CD14-positive monocyte (primary cell): ENCODE results near the gene TBX18. TPM values are rescaled to one million over a fixed set of nuclear protein-coding genes. Genes with fewer than 3 reads are reported as not detected.

Experiments
- DNase-seq, 3 donors: peaks; one replicate each; pipeline ENCODE4 v3.0.0-alpha.2; 2011 to 2022
- H2AFZ ChIP-seq: 2 replicates; pipeline ENCODE4 v1.6.0; 2012; ENCODE audit warnings: mild to moderate bottlenecking, low read depth, low read length, inconsistent platforms; ENCODE audit not compliant: insufficient read depth, poor library complexity, severe bottlenecking
- H3K27ac ChIP-seq, 2 donors: 1 replicate in 1 of 2; 2 replicates in 1 of 2; pipeline ENCODE4 v1.5.1; 2012 to 2013; ENCODE audit warnings: low read length in 2 of 2, control low read depth in 1 of 2, inconsistent platforms in 1 of 2, low read depth in 1 of 2, mild to moderate bottlenecking in 1 of 2
- H3K27me3 ChIP-seq, 2 donors: one replicate each; pipeline versions ENCODE4 v1.6.0 to v1.6.1; 2011 to 2013; ENCODE audit warnings: low read length in 2 of 2; ENCODE audit not compliant: control insufficient read depth in 2 of 2, insufficient read depth in 2 of 2
- H3K36me3 ChIP-seq, 2 donors: replicated peaks in 1 of 2; 1 replicate in 1 of 2; 2 replicates in 1 of 2; pipeline versions ENCODE4 v1.5.1 to v1.6.1; 2012 to 2013; ENCODE audit warnings: low read length in 2 of 2, control low read depth in 1 of 2, inconsistent platforms in 1 of 2, mild to moderate bottlenecking in 1 of 2; ENCODE audit not compliant: insufficient read depth in 2 of 2, control insufficient read depth in 1 of 2
- H3K4me1 ChIP-seq, 2 donors: 1 replicate in 1 of 2; 2 replicates in 1 of 2; pipeline versions ENCODE4 v1.5.1 to v1.6.1; 2012 to 2013; ENCODE audit warnings: low read length in 2 of 2, control low read depth in 1 of 2, inconsistent platforms in 1 of 2, mild to moderate bottlenecking in 1 of 2, moderate library complexity in 1 of 2; ENCODE audit not compliant: insufficient read depth in 2 of 2, control insufficient read depth in 1 of 2
- H3K4me2 ChIP-seq: replicated peaks from 2 replicates; pipeline ENCODE3; 2012; ENCODE audit warnings: low read length, moderate library complexity, mild to moderate bottlenecking; ENCODE audit not compliant: poor library complexity, severe bottlenecking; ENCODE audit errors: extremely low read depth
- H3K4me3 ChIP-seq, 3 experiments: fragments of 200-600 bp in 1 of 3; sonication (generic) in 1 of 3; replicated peaks in 1 of 3; 1 replicate in 2 of 3; 2 replicates in 1 of 3; pipeline ENCODE4 v1.5.1; 2011 to 2013; ENCODE audit warnings: low read length in 3 of 3, mild to moderate bottlenecking in 3 of 3, control low read depth in 2 of 3, low read depth in 2 of 3, inconsistent platforms in 1 of 3, moderate library complexity in 1 of 3
- H3K79me2 ChIP-seq: 2 replicates; pipeline ENCODE4 v1.6.0; 2012; ENCODE audit warnings: mild to moderate bottlenecking, control low read depth, inconsistent platforms, low read length, moderate library complexity; ENCODE audit not compliant: insufficient read depth
- H3K9ac ChIP-seq: 2 replicates; pipeline ENCODE4 v1.6.0; 2017; ENCODE audit warnings: low read length, mild to moderate bottlenecking; ENCODE audit not compliant: insufficient read depth, poor library complexity, severe bottlenecking
- H3K9me3 ChIP-seq, 2 donors: replicated peaks in 1 of 2; 1 replicate in 1 of 2; 2 replicates in 1 of 2; pipeline versions ENCODE4 v1.5.1 to v1.6.1; 2012 to 2013; ENCODE audit warnings: low read length in 2 of 2, control low read depth in 1 of 2; ENCODE audit not compliant: control insufficient read depth in 1 of 2, insufficient read depth in 1 of 2
- H4K20me1 ChIP-seq: 2 replicates; pipeline ENCODE4 v1.6.0; 2012; ENCODE audit warnings: mild to moderate bottlenecking, low read length, control low read depth, moderate library complexity; ENCODE audit not compliant: insufficient read depth
- H3K27ac Mint-ChIP-seq, 7 donors: one replicate each; pipeline ENCODE4 v1.8.0; 2020; ENCODE audit warnings: mild to moderate bottlenecking in 7 of 7, mixed read lengths in 7 of 7, moderate library complexity in 6 of 7, inconsistent platforms in 2 of 7
- H3K27me3 Mint-ChIP-seq, 3 donors: one replicate each; pipeline ENCODE4 v1.8.0; 2021 to 2022; ENCODE audit warnings: low read depth in 3 of 3, mild to moderate bottlenecking in 3 of 3, mixed read lengths in 3 of 3, moderate library complexity in 3 of 3, inconsistent platforms in 1 of 3
- H3K36me3 Mint-ChIP-seq, 2 donors: one replicate each; pipeline ENCODE4 v1.8.0; 2020; ENCODE audit warnings: mixed read lengths in 2 of 2, inconsistent platforms in 1 of 2, mild to moderate bottlenecking in 1 of 2
- H3K4me1 Mint-ChIP-seq: one replicate; pipeline ENCODE4 v1.8.0; 2020; ENCODE audit warnings: mild to moderate bottlenecking, mixed read lengths
- H3K4me3 Mint-ChIP-seq, 2 donors: one replicate each; pipeline ENCODE4 v1.8.0; 2020; ENCODE audit warnings: mild to moderate bottlenecking in 2 of 2, mixed read lengths in 2 of 2, moderate library complexity in 1 of 2
- H3K9me3 Mint-ChIP-seq, 7 donors: one replicate each; pipeline ENCODE4 v1.8.0; 2020 to 2022; ENCODE audit warnings: mixed read lengths in 7 of 7, mild to moderate bottlenecking in 6 of 7, moderate library complexity in 6 of 7, inconsistent platforms in 2 of 7
- CTCF ChIP-seq: fragments of 200-600 bp; IDR thresholded peaks from one replicate; pipeline ENCODE4 v1.8.0; 2022; ENCODE audit warnings: antibody characterized with exemption, mild to moderate bottlenecking
- WGBS: methylation state at CpG from one replicate; pipeline ENCODE4 v1.1.5; 2013; ENCODE audit warnings: missing lambda C conversion rate; ENCODE audit not compliant: insufficient coverage; 5-methylcytosine and 5-hydroxymethylcytosine counted together
- intact Hi-C, 2 donors: fragments of 100-400 bp; cut with micrococcal nuclease; formaldehyde crosslinking; loops; one replicate each; pipeline versions ENCODE4 v1.15.0 to v1.15.1; 2023
- polyA plus RNA-seq, 3 donors: library from polyadenylated mRNA; depleted of rRNA in 1 of 3; unstranded in 2 of 3; stranded (reverse) in 1 of 3; fragments of 300-500 nt in 2 of 3; fragments of >200 nt in 1 of 3; fragmentation: Illumina TruSeq in 2 of 3; gene quantifications; 1 replicate in 2 of 3; 2 replicates in 1 of 3; pipeline ENCODE4 v1.2.3, GENCODE V29; 2012 to 2021

The TBX18 gene
- polyA plus RNA-seq, 3 donors = 0.01 TPM; not detected in 2

- no peak for DNase-seq
- Histone ChIP-seq H3K36me3 (no peaks in the 10 kb centered on the region), H4K20me1 (no peaks in the 10 kb centered on the region), H3K9ac (no peak overlapping the region), H3K27ac (no peak overlapping the region), H3K79me2 (no peaks in the 10 kb centered on the region), H3K27me3 (no peaks in the 10 kb centered on the region), H3K4me2 (no peak overlapping the region), H2AFZ (no peak overlapping the region), H3K4me3 (no peak overlapping the region), H3K4me1 (no peaks in the 10 kb centered on the region), H3K9me3 (no peaks in the 10 kb centered on the region)
- H3K4me3 Mint-ChIP-seq = no peak overlapping the region
- intact Hi-C loops = no loop called here
- no peaks in the 10 kb centered on the region for H3K27me3 Mint-ChIP-seq
- no peaks in the 10 kb centered on the region for H3K36me3 Mint-ChIP-seq
- H3K9me3 Mint-ChIP-seq = peaks cover 0 to 2% (median 0%) of the 10 kb centered on the region in 7 donors
- H3K4me1 Mint-ChIP-seq = no peaks in the 10 kb centered on the region
- no CpG with 5 or more reads among the region's 1 CpG for WGBS
- TF ChIP-seq CTCF = no peak
- no peak overlapping the region for H3K27ac Mint-ChIP-seq
Observed at GRCh38 chr6:84805145-84805544, 40.7 kb upstream of the TBX18 start.

- Mint-ChIP-seq H3K36me3 (no peaks in the 10 kb centered on the region), H3K27me3 (no peaks in the 10 kb centered on the region), H3K4me3 (no peak overlapping the region), H3K27ac (no peak overlapping the region), H3K4me1 (no peaks in the 10 kb centered on the region), H3K9me3 (peaks cover 0 to 2% (median 0%) of the 10 kb centered on the region in 7 donors)
- TF ChIP-seq CTCF = no peak
- H4K20me1 ChIP-seq = no peaks in the 10 kb centered on the region
- no peak overlapping the region for H3K27ac ChIP-seq
- H3K4me2 ChIP-seq = no peak overlapping the region
- intact Hi-C loops = no loop called here
- DNase-seq = no peak
- H3K36me3 ChIP-seq = no peaks in the 10 kb centered on the region
- no peak overlapping the region for H3K9ac ChIP-seq
- H3K4me3 ChIP-seq = no peak overlapping the region
- no peaks in the 10 kb centered on the region for H3K4me1 ChIP-seq
- H2AFZ ChIP-seq = no peak overlapping the region
- no peaks in the 10 kb centered on the region for H3K79me2 ChIP-seq
- H3K9me3 ChIP-seq = no peaks in the 10 kb centered on the region
- 88% methylated on average over 1 of the region's 3 CpGs for WGBS
- no peaks in the 10 kb centered on the region for H3K27me3 ChIP-seq
Observed at GRCh38 chr6:84804720-84805119, 40.3 kb upstream of the TBX18 start.
